Uterus (tissue), 4 donors: ENCODE data around the gene SERPINE3. TPM values are rescaled to one million over a fixed set of nuclear protein-coding genes. Genes with fewer than 3 reads are reported as not detected.

Experiments
- DNase-seq, 2 donors: peaks; one replicate each; pipeline ENCODE4 v3.0.0-alpha.2; 2019 to 2020
- H3K27ac ChIP-seq, 2 donors: fragments of 200-600 bp; sonication (generic); 1 replicate in 1 of 2; 2 replicates in 1 of 2; pipeline ENCODE4 v1.5.1; 2016 to 2018
- H3K27me3 ChIP-seq, 2 donors: fragments of 200-600 bp; sonication (generic); one replicate each; pipeline ENCODE4 v1.5.1; 2018 to 2019; ENCODE audit warnings: control low read depth in 1 of 2
- H3K36me3 ChIP-seq, 2 donors: fragments of 200-600 bp; sonication (generic); one replicate each; pipeline ENCODE4 v1.5.1; 2019; ENCODE audit warnings: control low read depth in 1 of 2
- H3K4me1 ChIP-seq, 2 donors: fragments of 200-600 bp; sonication (generic); one replicate each; pipeline ENCODE4 v1.5.1; 2018 to 2019; ENCODE audit warnings: control low read depth in 1 of 2
- H3K4me3 ChIP-seq, 2 donors: fragments of 200-600 bp; sonication (generic); 1 replicate in 1 of 2; 2 replicates in 1 of 2; pipeline ENCODE4 v1.5.1; 2018 to 2019; ENCODE audit warnings: mild to moderate bottlenecking in 1 of 2
- H3K9me3 ChIP-seq, 2 donors: fragments of 200-600 bp; sonication (generic); one replicate each; pipeline ENCODE4 v1.5.1; 2019; ENCODE audit warnings: control low read depth in 1 of 2
- CTCF ChIP-seq, 4 experiments: fragments of 200-600 bp in 2 of 4; fragments of 450-650 bp in 2 of 4; sonication (generic) in 2 of 4; IDR thresholded peaks; one replicate each; pipeline ENCODE4 v1.5.1; 2016 to 2019; ENCODE audit warnings: antibody characterized with exemption in 4 of 4, mild to moderate bottlenecking in 2 of 4, moderate library complexity in 1 of 4
- POLR2A ChIP-seq, 2 donors: fragments of 450-650 bp; IDR thresholded peaks; one replicate each; pipeline ENCODE4 v1.6.1; 2016; ENCODE audit warnings: antibody characterized with exemption in 2 of 2, mild to moderate bottlenecking in 1 of 2, moderate library complexity in 1 of 2
- intact Hi-C: fragments of 100-400 bp; cut with DNase I; formaldehyde crosslinking; loops from one replicate; pipeline ENCODE4 v1.15.1; 2023; ENCODE audit warnings: low total_unique reads
- microRNA-seq: library from miRNA; unstranded; fragments of <30 nt; microRNA quantifications from one replicate; pipeline ENCODE4, GENCODE V29; 2016; ENCODE audit warnings: borderline microRNAs expressed, borderline replicate concordance
- small RNA-seq: library from RNA; depleted of rRNA; stranded (forward); fragments of <200 nt; gene quantifications from one replicate; pipeline ENCODE3, GENCODE V24; 2016
- total RNA-seq, 4 donors: library from RNA; depleted of rRNA in 3 of 4; stranded (reverse); fragments of >200 nt in 3 of 4; gene quantifications; one replicate each; pipeline versions ENCODE4 v1.1.0 to v1.2.4, GENCODE V29; 2014 to 2023
- donor health status: DM: yes; HTN: yes; CAD: no.

SERPINE3 gene
- total RNA-seq, 4 donors from 2014 or later: 0.14 TPM; not detected in 3

GRCh38 chr13:51405176-51405575 lies 65.7 kb downstream of the SERPINE3 start:
- Histone ChIP-seq H3K27me3 (no peaks in the 10 kb centered on the region), H3K9me3 (no peaks in the 10 kb centered on the region), H3K4me3 (no peak overlapping the region), H3K36me3 (no peaks in the 10 kb centered on the region), H3K4me1 (no peaks in the 10 kb centered on the region), H3K27ac (no peak overlapping the region)
- intact Hi-C loops: no loop called here
- TF ChIP-seq POLR2A (IDR thresholded peaks at IDR 0.05): no peak
- no peak for TF ChIP-seq CTCF (IDR thresholded peaks at IDR 0.05)
- no peak for DNase-seq

GRCh38 chr13:51412431-51412830 lies 72.9 kb downstream of the SERPINE3 start:
- no peaks in the 10 kb centered on the region for H3K9me3 ChIP-seq
- TF ChIP-seq CTCF (IDR thresholded peaks at IDR 0.05) (no peak), POLR2A (IDR thresholded peaks at IDR 0.05) (no peak)
- DNase-seq: no peak
- H3K4me3 ChIP-seq: no peak overlapping the region
- no peaks in the 10 kb centered on the region for H3K27me3 ChIP-seq
- no peaks in the 10 kb centered on the region for H3K4me1 ChIP-seq
- no peak overlapping the region for H3K27ac ChIP-seq
- no peaks in the 10 kb centered on the region for H3K36me3 ChIP-seq
- intact Hi-C loops: no loop called here

Small RNAs within 50 kb of the gene (microRNA-seq; reads per million reads assigned to microRNA genes)
- gene MIR5693: not detected

Small RNAs within 50 kb of the gene (small RNA-seq; reads per million reads assigned to genes)
- not detected for gene MIR5693

Other genes with a start within 250 kb of the SERPINE3 start
- gene C13orf42, start 228.4 kb upstream of the SERPINE3 start, total RNA-seq: not detected
- gene FAM124A, start 117.3 kb upstream of the SERPINE3 start, total RNA-seq: 1 to 10 TPM; 2.1 to 7.2 (median 5.2) TPM
- gene INTS6, start 113.3 kb downstream of the SERPINE3 start, total RNA-seq: 10 to 100 TPM; 34.3 to 56.9 (median 53.0) TPM
- 10 to 100 TPM in 1 of 4 donors, 1 to 10 TPM in 3; 7.9 to 21.0 (median 9.1) TPM for gene WDFY2, start 244.8 kb downstream of the SERPINE3 start, total RNA-seq